IMR-90 (cell line): ENCODE measurements around the gene SLC44A1. TPM values are rescaled to one million over a fixed set of nuclear protein-coding genes. Genes with fewer than 3 reads are reported as not detected.

Experiments
- ATAC-seq: fragments of 200-7000 bp; cut with Tn5 transposase; 2 replicates; pipeline ENCODE4 v1.9.1; 2020; ENCODE audit warnings: low read depth, mild to moderate bottlenecking, moderate library complexity
- BruUV-seq: library from RNA; stranded (reverse); fragments of 400-500 nt; replicated peaks from 2 replicates; lab custom pipeline; 2021; lab: Mats Ljungman, UMichigan
- CTCF ChIA-PET: fragments of 300-600 bp; formaldehyde crosslinking; extraction: SDS; loops from one replicate; lab custom pipeline; 2021; ENCODE audit warnings: antibody characterized with exemption; lab: Yijun Ruan, JAX
- POLR2A ChIA-PET: fragments of 300-600 bp; sonication (Branson Sonifier 250); formaldehyde crosslinking; loops from one replicate; lab custom pipeline; 2022; ENCODE audit warnings: antibody characterized with exemption; ENCODE audit not compliant: unreplicated experiment; lab: Charles Lee
- DNase-seq: peaks from one replicate; pipeline ENCODE4 v3.0.0; 2013
- H2AFZ ChIP-seq: replicated peaks from 2 replicates; pipeline ENCODE3; 2013; ENCODE audit warnings: low read length, mild to moderate bottlenecking; ENCODE audit not compliant: poor library complexity
- H2AK5ac ChIP-seq: 2 replicates; pipeline ENCODE4 v1.6.1; 2013; ENCODE audit warnings: low read depth, low read length, inconsistent platforms
- H2AK9ac ChIP-seq: replicated peaks from 2 replicates; pipeline ENCODE3; 2013; ENCODE audit warnings: mild to moderate bottlenecking, low read depth, low read length, moderate library complexity; ENCODE audit not compliant: poor library complexity
- H2BK120ac ChIP-seq: 2 replicates; pipeline ENCODE4 v1.6.1; 2013; ENCODE audit warnings: low read depth, low read length, inconsistent platforms
- H2BK15ac ChIP-seq: 3 replicates; pipeline ENCODE4 v1.6.1; 2013; ENCODE audit warnings: low read depth, low read length, inconsistent platforms
- H2BK20ac ChIP-seq: 2 replicates; pipeline ENCODE4 v1.6.1; 2013; ENCODE audit warnings: low read depth, mild to moderate bottlenecking, inconsistent platforms, low read length, moderate library complexity
- H2BK5ac ChIP-seq: 2 replicates; pipeline ENCODE4 v1.6.1; 2013; ENCODE audit warnings: mild to moderate bottlenecking, low read depth, low read length, inconsistent platforms; ENCODE audit not compliant: poor library complexity, severe bottlenecking
- H3K14ac ChIP-seq: replicated peaks from 2 replicates; pipeline ENCODE4 v1.6.1; 2013; ENCODE audit warnings: low read depth, low read length, inconsistent platforms
- H3K18ac ChIP-seq: 2 replicates; pipeline ENCODE4 v1.6.1; 2013; ENCODE audit warnings: low read depth, low read length, control low read depth
- H3K23ac ChIP-seq: 2 replicates; pipeline ENCODE4 v1.6.1; 2013; ENCODE audit warnings: low read depth, low read length, inconsistent platforms
- H3K27ac ChIP-seq: 2 replicates; pipeline ENCODE4 v1.5.1; 2013; ENCODE audit warnings: mild to moderate bottlenecking, control low read depth, low read length; ENCODE audit not compliant: insufficient read depth
- H3K27me3 ChIP-seq: 2 replicates; pipeline ENCODE4 v1.6.1; 2013; ENCODE audit warnings: low read length; ENCODE audit not compliant: control insufficient read depth, insufficient read depth
- H3K36me3 ChIP-seq: 2 replicates; pipeline ENCODE4 v1.6.1; 2013; ENCODE audit warnings: low read length, mixed read lengths; ENCODE audit not compliant: control insufficient read depth, insufficient read depth
- H3K4ac ChIP-seq: 2 replicates; pipeline ENCODE4 v1.6.1; 2013; ENCODE audit warnings: low read depth, low read length, inconsistent platforms
- H3K4me1 ChIP-seq: 2 replicates; pipeline ENCODE4 v1.6.1; 2013; ENCODE audit warnings: low read length, mixed read lengths; ENCODE audit not compliant: control insufficient read depth, insufficient read depth
- H3K4me2 ChIP-seq: 2 replicates; pipeline ENCODE4 v1.6.1; 2013; ENCODE audit warnings: low read depth, mild to moderate bottlenecking, control low read depth, low read length, moderate library complexity
- H3K4me3 ChIP-seq: 2 replicates; pipeline ENCODE4 v1.5.1; 2013; ENCODE audit warnings: low read depth, mild to moderate bottlenecking, control low read depth, low read length, moderate library complexity; ENCODE audit not compliant: insufficient read depth
- H3K56ac ChIP-seq: 2 replicates; pipeline ENCODE4 v1.6.1; 2013; ENCODE audit warnings: low read length, inconsistent platforms; ENCODE audit not compliant: insufficient read depth; ENCODE audit errors: extremely low read depth
- H3K79me1 ChIP-seq, 2 experiments: 2 replicates each; pipeline ENCODE4 v1.6.1; 2013; ENCODE audit warnings: low read length in 2 of 2, inconsistent platforms in 1 of 2, low read depth in 1 of 2
- H3K9ac ChIP-seq: 2 replicates; pipeline ENCODE4 v1.6.1; 2013; ENCODE audit warnings: low read depth, low read length, control low read depth
- H3K9me1 ChIP-seq: 2 replicates; pipeline ENCODE4 v1.6.1; 2013; ENCODE audit warnings: low read length, inconsistent platforms; ENCODE audit not compliant: insufficient read depth
- H3K9me3 ChIP-seq: 2 replicates; pipeline ENCODE4 v1.6.1; 2013; ENCODE audit warnings: low read length; ENCODE audit not compliant: control insufficient read depth, insufficient read depth
- H4K20me1 ChIP-seq: 2 replicates; pipeline ENCODE4 v1.6.1; 2013; ENCODE audit warnings: low read length, inconsistent platforms; ENCODE audit not compliant: insufficient read depth
- H4K5ac ChIP-seq: 2 replicates; pipeline ENCODE4 v1.6.1; 2013; ENCODE audit warnings: mild to moderate bottlenecking, low read depth, low read length, control low read depth
- H4K8ac ChIP-seq, 2 experiments: 2 replicates each; pipeline ENCODE4 v1.6.1; 2013; ENCODE audit warnings: low read depth in 2 of 2, low read length in 2 of 2, control low read depth in 1 of 2, inconsistent platforms in 1 of 2
- H4K91ac ChIP-seq: 2 replicates; pipeline ENCODE4 v1.6.1; 2013; ENCODE audit warnings: low read depth, low read length, inconsistent platforms; ENCODE audit not compliant: insufficient read depth
- BHLHE40 ChIP-seq: fragments of 150-350 bp; IDR thresholded peaks from 2 replicates; pipeline ENCODE4 v1.6.1; 2016; ENCODE audit warnings: mild to moderate bottlenecking, low read depth, low read length
- CHD1 ChIP-seq: IDR thresholded peaks from 2 replicates; pipeline ENCODE4 v1.6.1; 2012; ENCODE audit warnings: low read depth, low read length, improper control_type of control experiment
- FOS ChIP-seq: fragments of 150-350 bp; IDR thresholded peaks from 2 replicates; pipeline ENCODE4 v1.6.1; 2016; ENCODE audit warnings: low read depth, low read length
- MAFK ChIP-seq: IDR thresholded peaks from 2 replicates; pipeline ENCODE4 v1.6.1; 2012; ENCODE audit warnings: low read depth, low read length, improper control_type of control experiment
- MAZ ChIP-seq: IDR thresholded peaks from 2 replicates; pipeline ENCODE4 v1.6.1; 2012; ENCODE audit warnings: low read depth, mild to moderate bottlenecking, low read length, improper control_type of control experiment, moderate library complexity, borderline replicate concordance
- MXI1 ChIP-seq: IDR thresholded peaks from 2 replicates; pipeline ENCODE4 v1.6.1; 2012; ENCODE audit warnings: low read depth, mild to moderate bottlenecking, low read length, moderate library complexity, borderline replicate concordance
- NFE2L2 ChIP-seq: fragments of 150-350 bp; IDR thresholded peaks from 2 replicates; pipeline ENCODE4 v1.6.1; 2016; ENCODE audit warnings: low read depth, mild to moderate bottlenecking, low read length
- POLR2A ChIP-seq: IDR thresholded peaks from 2 replicates; pipeline ENCODE4 v1.6.1; 2012; ENCODE audit warnings: mild to moderate bottlenecking, low read depth, low read length
- RAD21 ChIP-seq: IDR thresholded peaks from 2 replicates; pipeline ENCODE4 v1.6.1; 2012; ENCODE audit warnings: low read length, improper control_type of control experiment
- RCOR1 ChIP-seq: IDR thresholded peaks from 2 replicates; pipeline ENCODE4 v1.6.1; 2012; ENCODE audit warnings: mild to moderate bottlenecking, low read length, improper control_type of control experiment; ENCODE audit not compliant: insufficient replicate concordance
- RFX5 ChIP-seq: IDR thresholded peaks from 2 replicates; pipeline ENCODE4 v1.8.0; 2012; ENCODE audit warnings: low read depth, mild to moderate bottlenecking, low read length, moderate library complexity
- SMC3 ChIP-seq: fragments of 150-350 bp; IDR thresholded peaks from 2 replicates; pipeline ENCODE4 v1.6.1; 2016; ENCODE audit warnings: low read depth, mild to moderate bottlenecking, antibody characterized with exemption, low read length, moderate library complexity
- WGBS, 2 experiments: methylation state at CpG; one replicate each; pipeline versions ENCODE4 v1.1.5 to v1.1.7; 2013; ENCODE audit warnings: missing lambda C conversion rate in 2 of 2; ENCODE audit not compliant: insufficient read length in 1 of 2; ENCODE audit errors: extremely low coverage in 2 of 2; 5-methylcytosine and 5-hydroxymethylcytosine counted together
- dilution Hi-C: fragments of 300-500 bp; cut with HindIII; formaldehyde crosslinking; loops from one replicate; pipeline ENCODE4 v1.14.3; 2018; ENCODE audit warnings: low sequenced_read_pairs; ENCODE audit not compliant: unreplicated experiment
- in situ Hi-C: fragments of 300-500 bp; cut with MboI; formaldehyde crosslinking; loops from 3 replicates; pipeline ENCODE4 v1.14.3; 2019; ENCODE audit warnings: low sequenced_read_pairs, inconsistent platforms, mixed read lengths
- intact Hi-C: fragments of 100-400 bp; cut with micrococcal nuclease; formaldehyde crosslinking; loops from 2 replicates; pipeline ENCODE4 v1.10.0; 2022
- polyA plus RNA-seq, 3 experiments: library from polyadenylated mRNA; depleted of rRNA; stranded (reverse); fragments of >200 nt; gene quantifications; 2 replicates each; pipeline ENCODE4 v1.2.3, GENCODE V29; 2012; ENCODE audit warnings: low replicate concordance in 1 of 3
- total RNA-seq: library from RNA; depleted of rRNA; stranded (reverse); fragments of >200 nt; gene quantifications from 2 replicates; pipeline ENCODE4 v1.2.3, GENCODE V29; 2012
- TF ChIP-seq, protein P1 (sequence below): conservative IDR thresholded peaks from 2 replicates; pipeline ENCODE4 v1.5.1; 2012; ENCODE audit warnings: mild to moderate bottlenecking, low read depth, low read length, improper control_type of control experiment
- TF ChIP-seq, protein P2 (sequence below): fragments of 150-350 bp; IDR thresholded peaks from 2 replicates; pipeline ENCODE4 v1.6.1; 2016; ENCODE audit warnings: low read depth, mild to moderate bottlenecking, low read length, moderate library complexity, borderline replicate concordance

SLC44A1 gene
- total and polyA plus RNA-seq, 2 of the 4 experiments (the other 2 are of a cell fraction), result 5.2 to 21.7 TPM

DNA sequence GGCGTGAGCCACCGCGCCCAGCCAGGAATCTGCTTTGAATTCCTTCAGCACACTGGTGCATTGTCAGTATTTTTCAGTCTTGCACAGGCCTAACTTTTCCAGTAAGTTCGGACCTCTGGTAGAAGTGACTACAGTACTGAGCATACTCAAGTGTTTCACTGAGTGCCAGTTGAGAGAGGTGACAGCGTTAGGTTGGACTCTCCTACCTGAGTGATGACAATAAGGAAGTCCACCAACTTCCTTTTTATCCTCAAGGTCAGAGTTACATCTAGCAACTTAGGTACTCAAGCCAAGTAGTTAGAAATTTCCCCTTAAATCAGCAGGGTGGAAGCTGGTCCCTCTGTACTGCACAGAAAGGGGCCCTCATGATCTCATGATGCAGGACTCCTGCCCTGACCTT is 177.4 kb downstream of the SLC44A1 start:
- H3K4me1 ChIP-seq, result no peaks in the 10 kb centered on the region
- H3K27ac ChIP-seq, result no peak overlapping the region
- no peaks in the 10 kb centered on the region for H4K20me1 ChIP-seq
- no peaks in the 10 kb centered on the region for H3K36me3 ChIP-seq
- H3K4me2 ChIP-seq, result no peak overlapping the region
- H2AFZ ChIP-seq, result no peak overlapping the region
- no TSS peak for BruUV-seq
- no peak overlapping the region for H3K23ac ChIP-seq
- in situ Hi-C loops, result no loop called here
- H3K56ac ChIP-seq, result no peak overlapping the region
- no peak overlapping the region for H2AK5ac ChIP-seq
- H2BK5ac ChIP-seq, result no peak overlapping the region
- ATAC-seq (no peak), DNase-seq (no peak)
- no peak overlapping the region for H3K4ac ChIP-seq
- ChIA-PET CTCF (no interaction called here), POLR2A (no interaction called here)
- H4K91ac ChIP-seq, result no peak overlapping the region
- no CpG with 5 or more reads among the region's 5 CpGs for WGBS, 2 experiments
- H3K9ac ChIP-seq, result no peak overlapping the region
- H4K8ac ChIP-seq, result no peak overlapping the region
- no peaks in the 10 kb centered on the region for H3K27me3 ChIP-seq
- no peaks in the 10 kb centered on the region for H3K79me1 ChIP-seq
- H4K5ac ChIP-seq, result no peak overlapping the region
- no peak overlapping the region for H2BK120ac ChIP-seq
- H2BK20ac ChIP-seq, result no peak overlapping the region
- no peak overlapping the region for H3K18ac ChIP-seq
- intact Hi-C loops, result no loop called here
- no peak overlapping the region for H3K4me3 ChIP-seq
- dilution Hi-C loops, result no loop called here
- no peak overlapping the region for H2BK15ac ChIP-seq
- H3K9me1 ChIP-seq, result no peaks in the 10 kb centered on the region
- H2AK9ac ChIP-seq, result no peak overlapping the region
- H3K9me3 ChIP-seq, result no peaks in the 10 kb centered on the region
- no peak for TF ChIP-seq MAZ
- TF ChIP-seq MXI1, result no peak
- no peak for TF ChIP-seq MAFK
- no peak for TF ChIP-seq FOS
- no peak for TF ChIP-seq SMC3
- no peak for TF ChIP-seq POLR2A
- no peak for TF ChIP-seq CHD1
- TF ChIP-seq RCOR1, result no peak
- TF ChIP-seq BHLHE40, result no peak
- TF ChIP-seq, protein P1, sequence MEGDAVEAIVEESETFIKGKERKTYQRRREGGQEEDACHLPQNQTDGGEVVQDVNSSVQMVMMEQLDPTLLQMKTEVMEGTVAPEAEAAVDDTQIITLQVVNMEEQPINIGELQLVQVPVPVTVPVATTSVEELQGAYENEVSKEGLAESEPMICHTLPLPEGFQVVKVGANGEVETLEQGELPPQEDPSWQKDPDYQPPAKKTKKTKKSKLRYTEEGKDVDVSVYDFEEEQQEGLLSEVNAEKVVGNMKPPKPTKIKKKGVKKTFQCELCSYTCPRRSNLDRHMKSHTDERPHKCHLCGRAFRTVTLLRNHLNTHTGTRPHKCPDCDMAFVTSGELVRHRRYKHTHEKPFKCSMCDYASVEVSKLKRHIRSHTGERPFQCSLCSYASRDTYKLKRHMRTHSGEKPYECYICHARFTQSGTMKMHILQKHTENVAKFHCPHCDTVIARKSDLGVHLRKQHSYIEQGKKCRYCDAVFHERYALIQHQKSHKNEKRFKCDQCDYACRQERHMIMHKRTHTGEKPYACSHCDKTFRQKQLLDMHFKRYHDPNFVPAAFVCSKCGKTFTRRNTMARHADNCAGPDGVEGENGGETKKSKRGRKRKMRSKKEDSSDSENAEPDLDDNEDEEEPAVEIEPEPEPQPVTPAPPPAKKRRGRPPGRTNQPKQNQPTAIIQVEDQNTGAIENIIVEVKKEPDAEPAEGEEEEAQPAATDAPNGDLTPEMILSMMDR, result no peak
- no peak for TF ChIP-seq RAD21
- TF ChIP-seq RFX5, result no peak
- TF ChIP-seq, protein P2, sequence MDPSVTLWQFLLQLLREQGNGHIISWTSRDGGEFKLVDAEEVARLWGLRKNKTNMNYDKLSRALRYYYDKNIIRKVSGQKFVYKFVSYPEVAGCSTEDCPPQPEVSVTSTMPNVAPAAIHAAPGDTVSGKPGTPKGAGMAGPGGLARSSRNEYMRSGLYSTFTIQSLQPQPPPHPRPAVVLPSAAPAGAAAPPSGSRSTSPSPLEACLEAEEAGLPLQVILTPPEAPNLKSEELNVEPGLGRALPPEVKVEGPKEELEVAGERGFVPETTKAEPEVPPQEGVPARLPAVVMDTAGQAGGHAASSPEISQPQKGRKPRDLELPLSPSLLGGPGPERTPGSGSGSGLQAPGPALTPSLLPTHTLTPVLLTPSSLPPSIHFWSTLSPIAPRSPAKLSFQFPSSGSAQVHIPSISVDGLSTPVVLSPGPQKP, result no peak
- no peak for TF ChIP-seq NFE2L2
- no peak overlapping the region for H3K14ac ChIP-seq
